ENCODE results near the gene TANC1. TPM values are rescaled to one million over a fixed set of nuclear protein-coding genes. Genes with fewer than 3 reads are reported as not detected.

The TANC1 gene
- total RNA-seq, 1 donor from 2014 or later, result 45.0 TPM

- Mint-ChIP-seq H3K4me1 (ENCODE audit: low read depth, unreplicated experiment) (peaks cover 56% of the 10 kb centered on the region), H3K36me3 (ENCODE audit: low read depth, unreplicated experiment) (peaks cover 4% of the 10 kb centered on the region), H3K4me3 (ENCODE audit: unreplicated experiment) (no peak overlapping the region), H3K27me3 (ENCODE audit: low read depth, unreplicated experiment) (no peaks in the 10 kb centered on the region), H3K27ac (ENCODE audit: unreplicated experiment) (peak overlapping the region; percentile 88), H3K9me3 (ENCODE audit: unreplicated experiment) (no peaks in the 10 kb centered on the region)
- no peak for TF ChIP-seq CTCF (IDR thresholded peaks at IDR 0.05; ENCODE audit: insufficient read depth, low read depth, low read length)
- no peak for TF ChIP-seq EZH2 (IDR thresholded peaks at IDR 0.05; ENCODE audit: insufficient read depth, low read length)
- Histone ChIP-seq H3K9me3 (ENCODE audit: insufficient read depth, low read depth, low read length) (no peaks in the 10 kb centered on the region), H3K4me1 (ENCODE audit: insufficient read depth, low read length) (peaks cover 27% of the 10 kb centered on the region), H3K27ac (ENCODE audit: low read depth, low read length) (peak overlapping the region; percentile 60), H4K20me1 (ENCODE audit: insufficient read depth, low read length) (peaks cover 73% of the 10 kb centered on the region), H3K79me2 (ENCODE audit: insufficient read depth, low read length) (peaks cover 87% of the 10 kb centered on the region), H3K9ac (ENCODE audit: low read length) (no peak overlapping the region), H3K4me2 (ENCODE audit: low read length) (peak overlapping the region; percentile 74), H3K4me3 (ENCODE audit: insufficient read depth, low read depth, low read length) (no peak overlapping the region), H3K36me3 (ENCODE audit: insufficient read depth, low read length) (no peaks in the 10 kb centered on the region), H2AFZ (ENCODE audit: low read depth, low read length) (no peak overlapping the region), H3K27me3 (ENCODE audit: insufficient read depth, low read length) (no peaks in the 10 kb centered on the region)
- DNase-seq (ENCODE audit: low read depth) (no peak), FAIRE-seq (no peak)
These were observed 61.5 kb downstream of the TANC1 start for GRCh38 chr2:159029936-159030335.

- H3K27me3 Mint-ChIP-seq (ENCODE audit: low read depth, unreplicated experiment), result no peaks in the 10 kb centered on the region
- no peak for TF ChIP-seq EZH2 (IDR thresholded peaks at IDR 0.05; ENCODE audit: insufficient read depth, low read length)
- no peak for TF ChIP-seq CTCF (IDR thresholded peaks at IDR 0.05; ENCODE audit: insufficient read depth, low read depth, low read length)
- Histone ChIP-seq H3K4me3 (ENCODE audit: insufficient read depth, low read depth, low read length) (no peak overlapping the region), H3K4me1 (ENCODE audit: insufficient read depth, low read length) (peaks cover 31% of the 10 kb centered on the region), H3K9ac (ENCODE audit: low read length) (peak overlapping the region; percentile 36), H3K27me3 (ENCODE audit: insufficient read depth, low read length) (no peaks in the 10 kb centered on the region), H3K27ac (ENCODE audit: low read depth, low read length) (peak overlapping the region; percentile 60), H2AFZ (ENCODE audit: low read depth, low read length) (no peak overlapping the region), H4K20me1 (ENCODE audit: insufficient read depth, low read length) (peaks cover 70% of the 10 kb centered on the region), H3K36me3 (ENCODE audit: insufficient read depth, low read length) (no peaks in the 10 kb centered on the region), H3K79me2 (ENCODE audit: insufficient read depth, low read length) (peaks cover 87% of the 10 kb centered on the region), H3K9me3 (ENCODE audit: insufficient read depth, low read depth, low read length) (no peaks in the 10 kb centered on the region), H3K4me2 (ENCODE audit: low read length) (peak overlapping the region; percentile 74)
- H3K36me3 Mint-ChIP-seq (ENCODE audit: low read depth, unreplicated experiment), result peaks cover 4% of the 10 kb centered on the region
- DNase-seq (ENCODE audit: low read depth) (peak; percentile 88), FAIRE-seq (peak; percentile 81)
- H3K4me1 Mint-ChIP-seq (ENCODE audit: low read depth, unreplicated experiment), result peaks cover 62% of the 10 kb centered on the region
- peak overlapping the region; percentile 54 for H3K4me3 Mint-ChIP-seq (ENCODE audit: unreplicated experiment)
- no peaks in the 10 kb centered on the region for H3K9me3 Mint-ChIP-seq (ENCODE audit: unreplicated experiment)
- H3K27ac Mint-ChIP-seq (ENCODE audit: unreplicated experiment), result peak overlapping the region; percentile 88
These were observed 62.4 kb downstream of the TANC1 start for GRCh38 chr2:159030674-159031380.

GRCh38 chr2:159032146-159032545 is 63.7 kb downstream of the TANC1 start:
- peaks cover 62% of the 10 kb centered on the region for H3K4me1 Mint-ChIP-seq (ENCODE audit: low read depth, unreplicated experiment)
- no peak for DNase-seq (ENCODE audit: low read depth)
- TF ChIP-seq CTCF (IDR thresholded peaks at IDR 0.05; ENCODE audit: insufficient read depth, low read depth, low read length) (no peak), EZH2 (IDR thresholded peaks at IDR 0.05; ENCODE audit: insufficient read depth, low read length) (no peak)
- no peaks in the 10 kb centered on the region for H3K9me3 ChIP-seq (ENCODE audit: insufficient read depth, low read depth, low read length)
- H3K27me3 ChIP-seq (ENCODE audit: insufficient read depth, low read length), result no peaks in the 10 kb centered on the region
- no peak overlapping the region for H3K27ac ChIP-seq (ENCODE audit: low read depth, low read length)
- H3K36me3 Mint-ChIP-seq (ENCODE audit: low read depth, unreplicated experiment), result peaks cover 4% of the 10 kb centered on the region
- no peaks in the 10 kb centered on the region for H3K36me3 ChIP-seq (ENCODE audit: insufficient read depth, low read length)
- H3K4me3 Mint-ChIP-seq (ENCODE audit: unreplicated experiment), result no peak overlapping the region
- H3K9ac ChIP-seq (ENCODE audit: low read length), result no peak overlapping the region
- H4K20me1 ChIP-seq (ENCODE audit: insufficient read depth, low read length), result peaks cover 59% of the 10 kb centered on the region
- H3K27me3 Mint-ChIP-seq (ENCODE audit: low read depth, unreplicated experiment), result no peaks in the 10 kb centered on the region
- FAIRE-seq, result no peak
- H3K4me3 ChIP-seq (ENCODE audit: insufficient read depth, low read depth, low read length), result no peak overlapping the region
- H3K79me2 ChIP-seq (ENCODE audit: insufficient read depth, low read length), result peaks cover 78% of the 10 kb centered on the region
- H3K4me1 ChIP-seq (ENCODE audit: insufficient read depth, low read length), result peaks cover 32% of the 10 kb centered on the region
- H2AFZ ChIP-seq (ENCODE audit: low read depth, low read length), result no peak overlapping the region
- H3K4me2 ChIP-seq (ENCODE audit: low read length), result no peak overlapping the region
- H3K9me3 Mint-ChIP-seq (ENCODE audit: unreplicated experiment), result no peaks in the 10 kb centered on the region
- H3K27ac Mint-ChIP-seq (ENCODE audit: unreplicated experiment), result peak overlapping the region; percentile 86

Data from astrocyte (in vitro differentiated cells and primary cell).